ENCODE results near the gene GPR82. TPM values are rescaled to one million over a fixed set of nuclear protein-coding genes. Genes with fewer than 3 reads are reported as not detected.

Gene GPR82
- total RNA-seq, 1 donor from 2014 or later: not detected

Small RNAs within 50 kb of the gene (small RNA-seq; reads per million reads assigned to genes)
- not detected for gene RN7SL144P

Other genes with a start within 250 kb of the GPR82 start
- 23.4 TPM for gene GPR34, start 35.2 kb upstream of the GPR82 start, total RNA-seq
- gene CASK, start 199.4 kb downstream of the GPR82 start, total RNA-seq: 87.2 TPM

All from occipital lobe (tissue), 2 donors.